ENCODE data around the gene FAM234A.

The FAM234A gene

GRCh38 chr16:311725-312124, 77.1 kb downstream of the FAM234A start:
- H3K27ac ChIP-seq (ENCODE audit: low read depth in 2 of 2, low read length in 2 of 2) = no peak overlapping the region
- H3K9me3 ChIP-seq (ENCODE audit: control insufficient read depth in 2 of 2, low read length in 2 of 2) = no peaks in the 10 kb centered on the region
- H3K4me1 ChIP-seq (ENCODE audit: control insufficient read depth in 2 of 2, insufficient read depth in 2 of 2, low read length in 2 of 2) = no peaks in the 10 kb centered on the region
- H3K9ac ChIP-seq (ENCODE audit: low read depth in 1 of 2, low read length in 2 of 2) = no peak overlapping the region
- no peaks in the 10 kb centered on the region for H3K27me3 ChIP-seq (ENCODE audit: control insufficient read depth in 2 of 2, insufficient read depth in 2 of 2, low read length in 2 of 2)
- no peak overlapping the region for H3K4me3 ChIP-seq (ENCODE audit: low read length in 2 of 2)
- peaks cover 37 to 44% of the 10 kb centered on the region in 2 donors for H3K36me3 ChIP-seq (ENCODE audit: control insufficient read depth in 2 of 2, insufficient read depth in 2 of 2, low read length in 2 of 2)

- peaks cover 27 to 46% of the 10 kb centered on the region in 2 donors for H3K36me3 ChIP-seq (ENCODE audit: control insufficient read depth in 2 of 2, insufficient read depth in 2 of 2, low read length in 2 of 2)
- H3K4me3 ChIP-seq (ENCODE audit: low read length in 2 of 2) = no peak overlapping the region
- H3K9me3 ChIP-seq (ENCODE audit: control insufficient read depth in 2 of 2, low read length in 2 of 2) = no peaks in the 10 kb centered on the region
- no peak overlapping the region for H3K27ac ChIP-seq (ENCODE audit: low read depth in 2 of 2, low read length in 2 of 2)
- H3K9ac ChIP-seq (ENCODE audit: low read depth in 1 of 2, low read length in 2 of 2) = no peak overlapping the region
- H3K27me3 ChIP-seq (ENCODE audit: control insufficient read depth in 2 of 2, insufficient read depth in 2 of 2, low read length in 2 of 2) = no peaks in the 10 kb centered on the region
- H3K4me1 ChIP-seq (ENCODE audit: control insufficient read depth in 2 of 2, insufficient read depth in 2 of 2, low read length in 2 of 2) = no peaks in the 10 kb centered on the region
These were observed 79.7 kb downstream of the FAM234A start for GRCh38 chr16:314351-314750.

- H3K27me3 ChIP-seq (ENCODE audit: control insufficient read depth in 2 of 2, insufficient read depth in 2 of 2, low read length in 2 of 2) = no peaks in the 10 kb centered on the region
- no peak overlapping the region for H3K9ac ChIP-seq (ENCODE audit: low read depth in 1 of 2, low read length in 2 of 2)
- H3K4me3 ChIP-seq (ENCODE audit: low read length in 2 of 2) = no peak overlapping the region
- H3K4me1 ChIP-seq (ENCODE audit: control insufficient read depth in 2 of 2, insufficient read depth in 2 of 2, low read length in 2 of 2) = no peaks in the 10 kb centered on the region
- peaks cover 25 to 44% of the 10 kb centered on the region in 2 donors for H3K36me3 ChIP-seq (ENCODE audit: control insufficient read depth in 2 of 2, insufficient read depth in 2 of 2, low read length in 2 of 2)
- H3K27ac ChIP-seq (ENCODE audit: low read depth in 2 of 2, low read length in 2 of 2) = no peak overlapping the region
- H3K9me3 ChIP-seq (ENCODE audit: control insufficient read depth in 2 of 2, low read length in 2 of 2) = no peaks in the 10 kb centered on the region
These were observed 80.2 kb downstream of the FAM234A start for GRCh38 chr16:314795-315299.
